HG02943 (cell line): ENCODE results near the gene C5orf15.
"Not testable (repeated sequence)": the region's sequence is repeated elsewhere in the genome, so short reads cannot be mapped to it uniquely, and the experiment has no call there.

ENCODE experiments used
- ATAC-seq: cut with Tn5 transposase; IDR thresholded peaks from one replicate; pipeline ENCODE4 v1.9.1; 2021; ENCODE audit warnings: mild to moderate bottlenecking, low read depth, moderate library complexity; ENCODE audit not compliant: unreplicated experiment

C5orf15 gene

GRCh38 chr5:133994297-133994989 is 26.0 kb upstream of the C5orf15 start:
- no peak for ATAC-seq

GRCh38 chr5:133993185-133993936 is 24.9 kb upstream of the C5orf15 start:
- ATAC-seq: no peak

GRCh38 chr5:133992429-133993155 is 24.2 kb upstream of the C5orf15 start:
- ATAC-seq: no peak

- ATAC-seq: no peak
These were observed 22.9 kb upstream of the C5orf15 start for GRCh38 chr5:133991171-133991910.

GRCh38 chr5:133990396-133990795 is 22.0 kb upstream of the C5orf15 start:
- no peak for ATAC-seq

GRCh38 chr5:133985540-133986180 is 17.2 kb upstream of the C5orf15 start:
- no peak for ATAC-seq

- no peak for ATAC-seq
These were observed 15.2 kb upstream of the C5orf15 start for GRCh38 chr5:133983674-133984073.

GRCh38 chr5:133981714-133982113 is 13.3 kb upstream of the C5orf15 start:
- no peak for ATAC-seq

- no peak for ATAC-seq
These were observed 12.2 kb upstream of the C5orf15 start for GRCh38 chr5:133980652-133981051.

- no peak for ATAC-seq
These were observed 10.5 kb upstream of the C5orf15 start for GRCh38 chr5:133978943-133979342.

- no peak for ATAC-seq
These were observed 9.4 kb upstream of the C5orf15 start for GRCh38 chr5:133977858-133978257.

GRCh38 chr5:133977161-133977787 is 8.8 kb upstream of the C5orf15 start:
- no peak for ATAC-seq

- ATAC-seq: not testable (repeated sequence)
These were observed 7.1 kb upstream of the C5orf15 start for GRCh38 chr5:133975546-133975945.

GRCh38 chr5:133974142-133974541 is 5.7 kb upstream of the C5orf15 start:
- no peak for ATAC-seq

GRCh38 chr5:133970325-133970909 is 2.0 kb upstream of the C5orf15 start:
- no peak for ATAC-seq

- ATAC-seq: no peak
These were observed 1.4 kb upstream of the C5orf15 start for GRCh38 chr5:133969654-133970324.

GRCh38 chr5:133967698-133968203 is 674 bp downstream of the C5orf15 start:
- no peak for ATAC-seq

GRCh38 chr5:133967124-133967523 is 1.3 kb downstream of the C5orf15 start:
- ATAC-seq: no peak

- ATAC-seq: no peak
These were observed 2.3 kb downstream of the C5orf15 start for GRCh38 chr5:133966090-133966489.
